OCI-LY3 (cell line): ENCODE results near the gene ADCY5.

Source experiments
- EZH2phosphoT487 ChIP-seq: fragments of 200-600 bp; shearing (Covaris generic); IDR thresholded peaks from 2 replicates; pipeline ENCODE4 v1.6.1; 2018; ENCODE audit warnings: antibody characterized with exemption, mixed run types, low read depth
- TF ChIP-seq, protein P1 (sequence below): fragments of 200-600, 300-600 bp; sonication (generic); IDR thresholded peaks from 2 replicates; pipeline ENCODE4 v1.5.1; 2014; ENCODE audit warnings: antibody characterized with exemption, low read length, low read depth

DNA sequence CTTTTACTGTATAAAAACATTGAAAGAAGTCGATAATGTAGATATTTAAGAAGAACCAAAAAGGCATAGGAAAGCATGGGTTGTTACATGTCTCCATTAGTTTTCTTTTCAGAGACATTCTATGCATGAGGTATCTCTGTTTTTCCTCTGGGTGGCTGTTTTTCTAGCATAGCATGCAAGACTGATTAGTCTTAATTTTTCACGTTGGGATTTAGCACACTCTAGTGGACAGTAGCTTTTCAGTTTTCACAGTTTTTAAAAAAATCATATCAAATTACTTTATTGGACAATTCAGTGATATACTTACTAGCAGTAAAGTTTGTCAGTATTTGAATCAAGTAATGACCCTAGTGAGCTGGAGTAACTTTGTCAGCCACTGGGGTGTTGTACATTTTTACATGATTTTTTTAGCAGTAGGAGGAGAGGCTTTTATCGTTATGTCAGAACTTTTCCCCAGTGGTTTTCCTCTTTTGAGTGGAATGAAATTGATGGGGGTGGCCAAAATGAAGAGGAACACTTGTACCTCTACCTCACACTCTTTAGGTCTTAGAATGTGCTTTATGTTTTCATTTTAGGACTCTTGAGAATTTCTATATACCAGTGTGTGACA lies 190.0 kb downstream of the ADCY5 start:
- TF ChIP-seq, protein P1, sequence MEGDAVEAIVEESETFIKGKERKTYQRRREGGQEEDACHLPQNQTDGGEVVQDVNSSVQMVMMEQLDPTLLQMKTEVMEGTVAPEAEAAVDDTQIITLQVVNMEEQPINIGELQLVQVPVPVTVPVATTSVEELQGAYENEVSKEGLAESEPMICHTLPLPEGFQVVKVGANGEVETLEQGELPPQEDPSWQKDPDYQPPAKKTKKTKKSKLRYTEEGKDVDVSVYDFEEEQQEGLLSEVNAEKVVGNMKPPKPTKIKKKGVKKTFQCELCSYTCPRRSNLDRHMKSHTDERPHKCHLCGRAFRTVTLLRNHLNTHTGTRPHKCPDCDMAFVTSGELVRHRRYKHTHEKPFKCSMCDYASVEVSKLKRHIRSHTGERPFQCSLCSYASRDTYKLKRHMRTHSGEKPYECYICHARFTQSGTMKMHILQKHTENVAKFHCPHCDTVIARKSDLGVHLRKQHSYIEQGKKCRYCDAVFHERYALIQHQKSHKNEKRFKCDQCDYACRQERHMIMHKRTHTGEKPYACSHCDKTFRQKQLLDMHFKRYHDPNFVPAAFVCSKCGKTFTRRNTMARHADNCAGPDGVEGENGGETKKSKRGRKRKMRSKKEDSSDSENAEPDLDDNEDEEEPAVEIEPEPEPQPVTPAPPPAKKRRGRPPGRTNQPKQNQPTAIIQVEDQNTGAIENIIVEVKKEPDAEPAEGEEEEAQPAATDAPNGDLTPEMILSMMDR, result peak; percentile 68
- TF ChIP-seq EZH2phosphoT487, result no peak
